ENCODE measurements around the gene ADGRL3.

ADGRL3 gene

DNA sequence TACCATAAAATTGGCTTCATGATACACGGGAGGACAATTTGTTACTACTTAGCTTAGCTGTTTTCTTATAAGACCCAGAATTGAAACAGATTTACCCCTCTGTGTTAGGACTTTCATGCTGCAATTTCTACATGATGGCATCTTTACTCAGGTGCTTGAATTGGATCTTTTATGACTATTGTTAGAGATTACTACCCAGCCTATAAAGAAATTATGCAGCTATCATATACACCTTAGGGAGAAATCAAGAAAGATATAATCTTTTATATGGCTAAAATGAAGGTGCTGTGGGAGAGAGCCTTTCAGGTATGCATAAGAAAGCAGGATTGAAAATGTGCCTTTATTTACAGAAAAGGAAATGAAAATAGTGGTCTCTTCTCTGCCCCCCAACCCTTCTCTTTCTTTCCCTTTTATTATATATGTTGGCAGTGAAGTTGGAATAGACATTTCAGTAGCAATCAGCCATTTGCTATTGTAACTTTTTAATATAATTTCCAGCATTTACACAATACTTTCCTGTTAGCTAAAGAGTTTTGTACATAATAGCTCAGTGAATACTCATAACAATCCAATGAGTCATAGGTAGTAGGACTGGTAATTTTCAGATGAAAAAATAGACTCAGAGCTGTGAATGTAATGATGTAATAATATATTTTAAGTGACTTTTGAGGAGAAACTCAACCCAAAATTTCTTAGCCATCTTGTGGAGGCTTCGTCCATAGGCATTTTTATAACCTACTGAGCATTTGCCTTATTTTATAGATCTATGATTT is 311.8 kb downstream of the ADGRL3 start:
- DNase-seq (ENCODE audit: low read depth): no peak

GRCh38 chr4:61514991-61515390 is 314.9 kb downstream of the ADGRL3 start:
- DNase-seq (ENCODE audit: low read depth): no peak
- TF ChIP-seq, protein P1, sequence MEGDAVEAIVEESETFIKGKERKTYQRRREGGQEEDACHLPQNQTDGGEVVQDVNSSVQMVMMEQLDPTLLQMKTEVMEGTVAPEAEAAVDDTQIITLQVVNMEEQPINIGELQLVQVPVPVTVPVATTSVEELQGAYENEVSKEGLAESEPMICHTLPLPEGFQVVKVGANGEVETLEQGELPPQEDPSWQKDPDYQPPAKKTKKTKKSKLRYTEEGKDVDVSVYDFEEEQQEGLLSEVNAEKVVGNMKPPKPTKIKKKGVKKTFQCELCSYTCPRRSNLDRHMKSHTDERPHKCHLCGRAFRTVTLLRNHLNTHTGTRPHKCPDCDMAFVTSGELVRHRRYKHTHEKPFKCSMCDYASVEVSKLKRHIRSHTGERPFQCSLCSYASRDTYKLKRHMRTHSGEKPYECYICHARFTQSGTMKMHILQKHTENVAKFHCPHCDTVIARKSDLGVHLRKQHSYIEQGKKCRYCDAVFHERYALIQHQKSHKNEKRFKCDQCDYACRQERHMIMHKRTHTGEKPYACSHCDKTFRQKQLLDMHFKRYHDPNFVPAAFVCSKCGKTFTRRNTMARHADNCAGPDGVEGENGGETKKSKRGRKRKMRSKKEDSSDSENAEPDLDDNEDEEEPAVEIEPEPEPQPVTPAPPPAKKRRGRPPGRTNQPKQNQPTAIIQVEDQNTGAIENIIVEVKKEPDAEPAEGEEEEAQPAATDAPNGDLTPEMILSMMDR (IDR thresholded peaks at IDR 0.05; ENCODE audit: control insufficient read depth, insufficient read depth, low read depth, low read length, missing control alignments): no peak
- no peak overlapping the region for H3K4me3 ChIP-seq (ENCODE audit: control insufficient read depth, low read depth, low read length)

More for the DNA sequence above, 311.8 kb downstream of the ADGRL3 start:
- TF ChIP-seq, protein P1 (IDR thresholded peaks at IDR 0.05; ENCODE audit: control insufficient read depth, insufficient read depth, low read depth, low read length, missing control alignments): no peak
- H3K4me3 ChIP-seq (ENCODE audit: control insufficient read depth, low read depth, low read length): no peak overlapping the region

- H3K4me3 ChIP-seq (ENCODE audit: control insufficient read depth, low read depth, low read length): no peak overlapping the region
- no peak for DNase-seq (ENCODE audit: low read depth)
- TF ChIP-seq, protein P1 (IDR thresholded peaks at IDR 0.05; ENCODE audit: control insufficient read depth, insufficient read depth, low read depth, low read length, missing control alignments): no peak
Observed at GRCh38 chr4:61517144-61517543, 317.0 kb downstream of the ADGRL3 start.

DNA sequence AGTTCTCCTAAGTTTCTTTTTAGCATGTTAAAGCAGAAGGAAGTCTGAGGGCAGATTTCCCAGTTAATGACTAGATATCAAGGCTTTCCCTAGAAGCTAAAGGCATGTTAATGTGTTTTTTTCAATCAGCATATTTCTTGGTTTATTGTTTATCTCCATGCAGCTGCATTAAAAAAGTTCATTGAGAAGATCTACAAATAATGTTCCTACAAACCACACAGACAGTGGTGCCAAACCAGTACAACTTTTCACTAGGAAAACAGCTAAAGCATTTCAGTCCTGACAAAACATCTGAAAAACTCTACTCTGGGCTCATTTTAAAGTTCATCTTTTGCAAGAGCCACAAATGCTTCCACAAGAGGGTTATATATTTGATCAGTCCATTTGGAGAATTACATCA is 320.0 kb downstream of the ADGRL3 start:
- no peak overlapping the region for H3K4me3 ChIP-seq (ENCODE audit: control insufficient read depth, low read depth, low read length)
- TF ChIP-seq, protein P1 (IDR thresholded peaks at IDR 0.05; ENCODE audit: control insufficient read depth, insufficient read depth, low read depth, low read length, missing control alignments): no peak
- DNase-seq (ENCODE audit: low read depth): no peak

DNA sequence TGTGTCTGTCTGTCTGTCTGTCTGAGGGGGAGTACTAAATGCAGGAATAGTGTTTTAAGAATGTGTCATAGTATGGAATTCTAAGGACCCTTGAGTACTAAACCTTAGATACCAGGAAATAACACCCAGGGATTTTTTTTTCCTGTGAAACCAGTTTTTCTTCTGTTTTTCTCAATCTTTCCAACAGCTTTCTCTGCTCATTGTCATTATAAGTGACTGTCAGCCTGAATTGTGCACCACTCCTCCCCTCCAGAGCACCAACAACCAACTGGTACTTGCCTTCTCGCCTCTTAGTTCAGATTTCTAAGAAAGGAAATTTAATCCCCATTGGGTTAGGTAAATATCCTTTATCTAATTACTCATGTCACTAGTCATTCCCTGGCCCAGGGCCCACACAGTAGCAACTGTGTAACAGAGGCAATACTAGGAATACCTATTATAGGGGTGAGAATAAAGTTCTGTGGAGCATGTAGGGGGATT is 320.6 kb downstream of the ADGRL3 start:
- TF ChIP-seq, protein P1 (IDR thresholded peaks at IDR 0.05; ENCODE audit: control insufficient read depth, insufficient read depth, low read depth, low read length, missing control alignments): no peak
- H3K4me3 ChIP-seq (ENCODE audit: control insufficient read depth, low read depth, low read length): no peak overlapping the region
- no peak for DNase-seq (ENCODE audit: low read depth)

DNA sequence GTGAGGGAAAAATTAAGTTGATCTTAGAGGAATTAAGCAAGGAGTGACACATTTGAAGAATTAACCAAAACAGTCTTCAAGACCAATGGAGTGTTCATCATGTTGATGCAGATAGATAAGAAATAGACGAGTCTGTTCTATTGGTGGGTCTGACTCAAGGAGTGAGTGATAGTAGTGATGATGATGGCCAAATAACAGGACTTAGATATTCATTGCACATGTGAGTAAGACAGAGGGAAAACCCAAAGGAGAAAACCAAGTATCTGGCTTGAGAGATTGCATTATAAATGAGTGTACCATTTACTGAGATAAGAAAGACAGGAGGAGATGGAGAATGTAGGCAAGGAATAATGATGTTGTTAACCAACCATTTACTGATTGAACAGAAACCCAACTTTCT is 321.3 kb downstream of the ADGRL3 start:
- TF ChIP-seq, protein P1 (IDR thresholded peaks at IDR 0.05; ENCODE audit: control insufficient read depth, insufficient read depth, low read depth, low read length, missing control alignments): no peak
- no peak for DNase-seq (ENCODE audit: low read depth)
- H3K4me3 ChIP-seq (ENCODE audit: control insufficient read depth, low read depth, low read length): no peak overlapping the region
